ENCODE results near the gene NELFE. TPM values are rescaled to one million over a fixed set of nuclear protein-coding genes. Genes with fewer than 3 reads are reported as not detected.
"Not testable (repeated sequence)": the region's sequence is repeated elsewhere in the genome, so short reads cannot be mapped to it uniquely, and the experiment has no call there.

Gene NELFE
- total RNA-seq, 1 experiment from 2014 or later, result 50.8 TPM

GRCh38 chr6:31915351-31915750 is 43.4 kb downstream of the NELFE start:
- TF ChIP-seq EZH2 (IDR thresholded peaks at IDR 0.05; ENCODE audit: low read depth) (no peak), CTCF (conservative IDR thresholded peaks at IDR 0.05) (no peak)
- ChIA-PET CTCF (no interaction called here), POLR2A (ENCODE audit: unreplicated experiment) (no interaction called here)
- no peaks in the 10 kb centered on the region for H3K9me2 ChIP-seq (ENCODE audit: insufficient read depth)
- H3K4me1 ChIP-seq (replicated peaks; ENCODE audit: insufficient read depth), result peaks cover 19% of the 10 kb centered on the region
- no peak overlapping the region for H3K4me3 ChIP-seq
- no peaks in the 10 kb centered on the region for H4K20me1 ChIP-seq (ENCODE audit: insufficient read depth)
- peaks cover 25% of the 10 kb centered on the region for H3F3A ChIP-seq (ENCODE audit: insufficient read depth, low read depth)
- no peaks in the 10 kb centered on the region for H3K79me2 ChIP-seq (ENCODE audit: low read depth)
- H3K36me3 ChIP-seq (ENCODE audit: low read depth), result no peaks in the 10 kb centered on the region
- BruUV-seq (replicated peaks), result no TSS peak
- intact Hi-C loops (cut with micrococcal nuclease; ENCODE audit: unreplicated experiment), result no loop called here
- H3K9me3 ChIP-seq (ENCODE audit: insufficient read depth, low read depth), result no peaks in the 10 kb centered on the region
- no peak overlapping the region for H3K27ac ChIP-seq
- H3K27me3 ChIP-seq (ENCODE audit: insufficient read depth, low read depth), result no peaks in the 10 kb centered on the region
- H3K4me2 ChIP-seq, result no peak overlapping the region
- no peak for DNase-seq
- H2AFZ ChIP-seq, result no peak overlapping the region

GRCh38 chr6:31911826-31912585 is 46.8 kb downstream of the NELFE start:
- Histone ChIP-seq H3K79me2 (ENCODE audit: low read depth) (no peaks in the 10 kb centered on the region), H3K4me1 (replicated peaks; ENCODE audit: insufficient read depth) (peaks cover 20% of the 10 kb centered on the region; the same call in 1 of the 2 replicates), H3K27ac (peak overlapping the region; percentile 82; the same call in 1 of the 2 replicates), H4K20me1 (ENCODE audit: insufficient read depth) (no peaks in the 10 kb centered on the region), H3K36me3 (ENCODE audit: low read depth) (no peaks in the 10 kb centered on the region), H3K4me3 (no peak overlapping the region), H2AFZ (no peak overlapping the region), H3K9me2 (ENCODE audit: insufficient read depth) (no peaks in the 10 kb centered on the region), H3F3A (ENCODE audit: insufficient read depth, low read depth) (peaks cover 26% of the 10 kb centered on the region), H3K27me3 (ENCODE audit: insufficient read depth, low read depth) (no peaks in the 10 kb centered on the region), H3K4me2 (no peak overlapping the region), H3K9me3 (ENCODE audit: insufficient read depth, low read depth) (no peaks in the 10 kb centered on the region)
- TF ChIP-seq CTCF (conservative IDR thresholded peaks at IDR 0.05) (no peak), EZH2 (IDR thresholded peaks at IDR 0.05; ENCODE audit: low read depth) (no peak)
- DNase-seq, result no peak
- ChIA-PET POLR2A (ENCODE audit: unreplicated experiment) (no interaction called here), CTCF (no interaction called here)
- no TSS peak for BruUV-seq (replicated peaks)
- intact Hi-C loops (cut with micrococcal nuclease; ENCODE audit: unreplicated experiment), result no loop called here

GRCh38 chr6:31909298-31909697 is 49.5 kb downstream of the NELFE start:
- H2AFZ ChIP-seq; H3K36me3 ChIP-seq (ENCODE audit: low read depth); H3K9me3 ChIP-seq (ENCODE audit: insufficient read depth, low read depth); CTCF ChIA-PET; H3K27ac ChIP-seq; DNase-seq; H4K20me1 ChIP-seq (ENCODE audit: insufficient read depth); H3K79me2 ChIP-seq (ENCODE audit: low read depth); H3K9me2 ChIP-seq (ENCODE audit: insufficient read depth); H3K4me2 ChIP-seq; H3K27me3 ChIP-seq (ENCODE audit: insufficient read depth, low read depth); BruUV-seq (replicated peaks); intact Hi-C loops (cut with micrococcal nuclease; ENCODE audit: unreplicated experiment); H3K4me3 ChIP-seq: not testable (repeated sequence)
- POLR2A ChIA-PET (ENCODE audit: unreplicated experiment), result interaction anchor here (0.6 kb wide), 2 partner anchors 138 to 221 kb away, joined by 3 to 6 read pairs; partner anchors contain the start of gene FKBPL
- H3F3A ChIP-seq (ENCODE audit: insufficient read depth, low read depth), result peaks cover 20% of the 10 kb centered on the region
- peaks cover 23% of the 10 kb centered on the region; the same call in 1 of the 2 replicates for H3K4me1 ChIP-seq (replicated peaks; ENCODE audit: insufficient read depth)

All from PC-9 (cell line).